ENCODE results near the gene PGF. TPM values are rescaled to one million over a fixed set of nuclear protein-coding genes. Genes with fewer than 3 reads are reported as not detected.
A peak's percentile ranks its signal among the peaks of the same experiment; 100 is the strongest.

Gene PGF
- polyA plus RNA-seq, 12 donors = 15.5 to 51.5 (median 29.1) TPM; not detected in 1

DNA sequence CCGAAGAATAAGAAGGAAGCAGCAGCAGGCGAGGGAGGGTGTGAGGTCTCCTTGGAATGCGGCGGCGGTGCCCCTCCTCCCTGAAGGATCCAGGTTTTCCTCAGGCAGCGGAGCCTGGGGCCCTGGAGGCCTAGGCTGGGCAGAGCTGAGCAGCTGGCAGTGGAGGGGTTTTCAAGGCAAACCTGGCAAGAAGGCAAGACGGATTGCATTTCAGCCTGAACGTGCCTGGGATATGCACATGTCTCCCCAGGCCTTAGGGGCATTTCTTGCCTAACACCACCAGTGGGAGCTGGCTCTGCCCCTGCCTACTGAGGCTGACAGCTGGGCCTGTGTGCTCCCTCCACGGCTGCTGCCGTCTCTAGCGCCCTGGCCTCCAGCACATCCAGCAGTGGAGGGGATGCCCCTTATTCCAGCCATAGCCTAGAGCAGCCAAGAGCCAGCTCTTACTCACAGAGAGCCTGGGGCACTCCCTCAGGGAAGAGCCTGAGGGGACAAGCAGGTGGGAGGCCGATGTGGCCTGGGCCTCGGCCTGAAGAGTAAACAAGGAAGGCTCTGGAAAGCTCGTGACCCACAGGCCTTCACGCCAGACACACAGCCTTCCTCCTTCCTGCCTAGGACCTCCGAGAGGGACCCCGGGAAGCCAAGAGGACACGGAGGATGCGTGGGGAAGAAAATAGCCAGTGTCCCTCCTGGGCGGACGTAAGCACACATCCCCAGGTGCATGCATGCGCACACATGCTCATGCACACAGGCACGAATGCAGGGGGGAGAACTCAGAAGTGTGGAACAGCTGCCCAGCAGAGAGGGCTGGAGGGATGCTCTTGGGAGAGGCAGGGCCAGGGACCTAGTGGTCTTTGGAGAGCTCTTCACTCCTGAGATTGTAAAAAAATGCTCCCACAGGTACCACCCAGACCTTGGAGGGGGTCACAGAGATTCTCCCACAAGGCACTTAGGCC lies 24.3 kb upstream of the PGF start:
- peak; percentile 57 for DNase-seq

DNA sequence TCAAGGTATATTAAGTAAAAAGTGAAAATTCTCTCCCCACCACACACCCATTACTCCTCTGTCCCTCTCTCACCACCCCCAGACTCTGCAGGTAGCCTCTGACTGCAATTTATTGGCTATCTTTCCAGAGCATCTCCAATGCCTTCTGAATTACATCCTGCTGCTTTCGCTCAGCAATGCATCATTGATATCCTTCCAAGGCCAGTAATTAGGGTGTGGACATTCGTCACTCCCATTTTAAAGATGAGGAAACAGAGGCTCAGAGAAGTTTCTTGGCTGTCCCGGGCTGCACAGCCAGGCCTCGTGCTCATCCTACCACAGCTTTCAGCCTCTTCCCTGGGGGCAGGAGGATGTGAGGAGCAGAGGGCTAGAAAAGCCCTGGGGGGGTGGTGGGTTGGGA lies 23.6 kb upstream of the PGF start:
- DNase-seq = no peak

DNA sequence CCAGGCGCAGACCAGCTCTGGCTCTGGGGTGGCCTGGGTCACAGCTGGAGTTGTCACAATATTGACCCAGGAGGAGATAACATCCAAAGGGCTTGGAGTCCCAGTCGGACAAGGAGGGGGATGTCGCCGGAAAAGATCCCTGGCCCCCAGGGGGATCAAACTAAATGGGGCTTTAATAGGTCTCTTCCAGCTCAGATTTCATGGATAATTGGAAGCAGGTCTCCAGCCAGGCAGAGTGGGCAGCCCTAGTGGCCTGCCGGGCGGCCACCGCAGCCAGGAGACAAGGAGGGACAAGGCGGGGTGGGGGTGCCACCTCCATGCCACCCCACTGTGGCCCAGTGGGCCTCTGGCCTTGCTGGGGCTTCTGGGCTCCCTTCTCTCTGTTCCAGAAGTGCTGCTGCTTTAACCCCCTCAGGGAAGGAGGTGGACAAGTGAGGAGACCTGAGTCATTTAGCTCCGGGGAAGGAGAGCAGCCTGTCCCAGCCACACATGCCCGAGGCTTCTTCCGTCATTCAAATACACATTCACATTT lies 23.1 kb upstream of the PGF start:
- no peak for DNase-seq

DNA sequence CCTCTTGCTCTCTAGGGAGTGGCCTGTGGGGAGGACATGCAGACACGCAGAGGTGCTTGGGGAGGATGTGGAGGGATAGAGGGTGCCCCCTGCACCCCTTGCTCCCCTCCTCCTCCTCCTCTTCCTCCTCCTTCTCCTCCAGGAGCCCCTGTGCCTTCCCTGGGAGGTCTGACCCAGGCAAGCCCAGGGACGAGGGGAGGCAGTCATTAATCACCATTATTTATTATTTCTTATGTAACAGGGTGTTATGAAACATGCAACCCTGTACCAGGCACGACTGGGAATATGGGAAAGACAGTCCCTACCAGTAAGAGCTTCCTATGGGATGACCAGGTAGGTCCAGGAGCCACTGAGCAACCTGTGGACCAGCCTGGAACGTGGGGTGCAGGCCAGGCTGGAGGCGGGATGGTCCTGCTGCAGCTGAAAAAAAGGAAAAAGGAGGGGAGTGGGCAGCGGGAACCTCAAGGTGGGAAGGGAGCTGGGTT lies 22.5 kb upstream of the PGF start:
- DNase-seq = no peak

GRCh38 chr14:74977164-74977900 lies 21.9 kb upstream of the PGF start:
- DNase-seq = no peak

DNA sequence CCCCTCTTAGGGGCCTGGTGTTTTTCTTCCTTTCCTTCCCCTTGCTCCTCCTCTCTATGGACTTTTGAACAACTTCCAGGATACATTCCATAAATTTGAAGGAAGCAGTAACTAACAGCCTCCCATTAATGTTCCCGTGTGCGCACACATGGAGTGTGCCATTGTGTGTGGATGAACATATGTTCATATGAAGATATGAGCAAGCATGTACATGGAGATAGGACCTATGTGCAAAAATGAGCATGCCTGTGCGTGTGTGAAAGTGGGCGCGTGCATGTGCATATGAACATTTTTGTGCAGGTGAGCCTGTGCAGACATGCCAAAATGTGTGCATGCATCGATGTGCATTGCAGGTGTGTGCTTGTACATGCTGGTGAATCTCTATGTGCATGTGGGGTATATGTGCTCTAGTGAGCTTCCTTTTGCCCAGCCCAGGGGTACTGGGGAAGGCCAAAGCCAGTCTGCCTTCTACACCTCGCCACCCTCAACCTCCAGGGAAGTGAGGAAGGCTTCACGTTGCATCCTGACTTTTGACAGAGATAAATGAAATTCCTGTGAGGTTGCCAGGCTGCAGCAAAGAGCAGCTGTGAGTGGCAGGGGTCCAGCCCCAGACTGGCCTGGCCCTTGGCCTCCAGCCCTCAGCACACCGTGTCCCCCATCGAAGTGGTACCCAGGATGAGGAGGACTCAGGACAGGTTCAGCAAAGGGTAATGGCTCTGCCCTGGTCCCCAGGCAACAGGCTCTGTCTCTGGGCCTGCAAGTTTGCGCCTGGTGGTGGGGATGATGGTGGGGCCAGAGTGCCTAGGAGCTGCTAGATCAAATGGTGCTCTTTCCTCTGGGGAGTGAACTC lies 21.1 kb upstream of the PGF start:
- DNase-seq = no peak

- DNase-seq = peak; percentile 92
Observed at GRCh38 chr14:74975059-74975810, 19.8 kb upstream of the PGF start.

DNA sequence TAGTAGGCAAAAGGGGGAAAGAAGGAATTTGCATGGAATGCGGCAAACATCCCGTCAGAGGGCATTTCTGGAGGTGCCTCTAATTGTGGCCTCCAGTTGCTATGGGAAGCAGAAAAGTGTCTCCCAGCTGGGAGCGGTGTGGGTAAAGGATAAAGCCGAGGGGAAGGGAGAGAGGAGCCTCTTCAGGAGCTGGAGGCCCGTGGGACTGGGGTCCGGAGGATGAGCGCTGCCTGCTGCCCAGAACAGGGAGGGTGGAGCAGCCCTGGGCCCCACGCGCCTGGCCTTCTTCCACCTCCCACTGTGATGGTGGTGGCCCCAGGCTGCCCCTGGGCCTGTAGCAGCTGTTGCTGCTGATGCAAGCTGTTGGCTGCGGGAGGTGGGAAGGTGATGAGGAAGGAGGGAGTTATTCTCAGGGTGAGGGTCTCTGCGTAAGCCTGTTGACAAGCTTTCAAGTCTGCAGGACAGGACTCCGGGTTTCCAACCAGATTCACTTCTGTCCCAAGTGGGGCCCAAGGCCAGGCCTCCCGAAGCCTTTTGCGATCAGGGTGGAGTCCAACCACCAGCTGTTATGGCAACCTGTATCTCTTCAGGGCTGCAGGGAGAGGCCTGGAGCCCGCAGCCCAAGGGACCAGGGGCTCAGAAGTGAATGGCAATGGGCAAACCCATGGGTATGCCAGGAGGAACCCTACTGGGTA lies 19.1 kb upstream of the PGF start:
- peak; percentile 72 for DNase-seq

- DNase-seq = no peak
Observed at GRCh38 chr14:74973905-74974363, 18.5 kb upstream of the PGF start.

DNA sequence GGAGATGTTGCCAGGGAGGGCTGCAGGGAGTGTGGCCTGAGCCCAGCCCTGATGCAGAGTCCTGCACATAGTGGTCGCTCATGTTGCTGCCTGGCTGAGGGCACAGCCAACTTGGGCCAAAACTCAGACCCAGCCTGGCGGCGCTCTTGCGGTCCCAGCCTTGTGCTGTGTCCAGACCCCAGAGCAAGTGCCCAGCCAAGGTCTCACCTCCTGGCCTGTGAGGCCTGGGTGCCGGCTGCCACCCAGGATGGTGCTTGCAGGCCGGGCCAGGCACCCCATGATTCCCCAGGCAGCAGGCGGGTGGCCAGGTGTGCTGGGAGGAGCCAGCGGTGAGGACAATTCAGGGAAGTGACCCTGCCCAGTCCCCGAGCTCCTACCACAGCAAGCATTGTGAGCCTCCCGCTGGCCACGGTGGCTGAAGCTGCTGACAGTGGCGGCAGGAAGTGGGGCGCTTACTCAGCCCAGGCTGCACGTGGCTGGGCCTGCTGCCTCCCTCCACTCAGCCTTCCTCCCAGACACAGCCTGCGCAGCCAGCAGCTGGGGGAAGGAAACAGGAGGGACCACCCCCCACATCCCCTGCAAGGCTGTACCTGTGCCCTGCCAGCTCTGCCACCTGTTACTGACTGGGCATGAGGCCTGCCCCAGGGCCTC lies 17.7 kb upstream of the PGF start:
- DNase-seq = no peak

- no peak for DNase-seq
Observed at GRCh38 chr14:74968811-74969210, 13.4 kb upstream of the PGF start.

- no peak for DNase-seq
Observed at GRCh38 chr14:74965486-74966153, 10.2 kb upstream of the PGF start.

DNA sequence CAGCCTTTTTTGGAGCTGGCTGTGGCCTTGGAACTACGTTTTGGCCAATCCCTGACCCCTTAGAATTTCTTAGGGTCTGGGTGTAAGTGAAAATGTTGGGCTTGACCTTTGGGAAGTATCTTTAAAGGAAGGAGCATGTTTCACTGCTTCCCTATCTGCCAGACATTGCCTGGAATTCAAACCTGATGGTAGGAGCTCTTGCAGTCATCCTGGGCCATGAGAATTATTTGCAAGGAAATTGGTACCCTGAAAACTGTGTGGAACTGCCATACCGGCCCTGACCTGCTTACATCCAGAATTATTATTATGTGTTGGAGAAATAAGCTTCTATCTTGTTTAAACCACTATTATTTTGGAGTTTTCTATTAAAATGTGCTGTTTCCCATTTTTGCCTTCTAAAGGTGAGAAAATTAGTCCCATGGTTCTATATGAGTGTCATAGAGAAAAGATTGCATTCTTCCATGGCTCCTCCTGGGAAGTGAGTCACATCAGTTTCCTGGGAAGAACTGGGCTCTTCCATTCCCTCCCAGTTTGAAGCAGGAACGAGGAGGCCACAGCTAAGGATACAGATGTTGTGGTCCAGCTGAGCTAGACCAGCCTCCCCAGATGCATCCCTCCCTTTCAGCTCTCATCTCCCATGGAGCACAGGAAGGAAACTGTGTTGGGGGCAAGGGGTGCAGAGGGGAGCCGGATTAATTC lies 9.5 kb upstream of the PGF start:
- no peak for DNase-seq

DNA sequence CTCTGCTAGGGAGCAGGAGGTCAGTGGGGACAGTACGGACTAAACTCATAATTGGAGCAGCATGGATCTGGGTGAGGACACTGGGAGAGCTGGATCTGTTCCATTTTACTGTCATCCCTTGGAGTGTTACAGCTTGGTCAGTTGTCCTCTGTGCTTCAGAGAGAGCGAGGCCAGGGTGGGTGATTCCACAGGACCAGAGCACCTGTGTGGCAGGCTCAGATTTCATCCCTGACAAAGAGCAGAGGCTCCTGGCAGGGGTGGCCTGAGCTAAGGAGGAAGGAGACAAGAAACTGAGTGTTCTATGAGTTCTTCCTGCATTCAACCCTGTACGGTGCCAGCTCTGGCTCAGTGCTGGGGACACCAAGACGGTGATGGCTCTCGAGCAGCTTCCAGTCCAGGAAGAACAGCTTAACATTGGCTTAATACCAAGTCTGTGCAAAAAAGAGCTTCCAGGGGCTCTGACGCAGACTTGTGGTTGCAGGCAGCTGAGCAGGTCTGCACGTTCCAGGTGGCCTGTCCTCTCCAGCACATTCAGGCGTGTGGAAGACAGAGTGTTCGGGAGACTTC lies 8.4 kb upstream of the PGF start:
- no peak for DNase-seq

DNA sequence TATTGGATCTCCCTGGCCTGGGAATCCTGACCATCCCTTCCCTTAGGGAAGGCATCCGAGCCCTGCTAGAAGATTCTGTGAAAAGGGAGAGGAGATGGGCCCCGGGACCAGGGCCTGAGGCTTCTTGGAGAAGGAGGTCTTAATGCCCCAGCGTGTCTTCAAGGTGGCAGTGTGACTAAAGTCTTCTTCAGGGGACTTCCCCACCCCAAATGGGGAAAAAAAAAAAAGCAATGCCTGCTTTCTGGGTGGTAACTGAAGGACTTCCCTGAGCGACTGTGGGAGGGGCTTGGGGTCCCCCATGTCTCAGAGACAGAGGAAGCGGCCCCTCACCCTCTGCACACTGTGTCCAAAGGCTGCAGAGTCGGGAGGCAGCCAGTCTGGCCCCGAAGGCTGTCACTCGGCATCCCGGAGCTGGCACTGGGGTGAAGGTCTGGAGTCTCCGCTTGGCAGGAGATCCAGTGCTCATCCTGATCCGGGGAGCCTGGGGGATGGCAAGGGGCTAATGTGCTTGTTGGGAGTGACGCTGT lies 7.8 kb upstream of the PGF start:
- DNase-seq = no peak

DNA sequence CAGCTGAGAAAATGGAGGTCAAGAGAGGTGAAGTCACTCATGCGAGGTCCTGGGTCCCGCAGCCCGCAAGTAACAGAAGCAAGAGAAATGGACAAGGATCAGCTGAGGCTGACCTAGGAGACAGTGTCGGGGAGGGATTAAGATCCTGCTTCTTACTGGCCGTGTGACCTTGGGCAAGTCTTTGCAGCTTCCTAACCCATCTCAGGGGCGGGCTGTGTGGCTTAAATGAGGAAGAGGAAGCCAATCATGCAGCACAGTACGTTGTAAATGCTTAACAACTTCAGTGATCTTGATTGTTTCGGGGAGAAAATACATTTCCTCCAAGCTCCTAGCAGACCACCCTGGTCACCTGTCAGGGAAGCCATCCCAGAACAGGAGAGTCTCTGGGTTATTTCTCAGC lies 7.1 kb upstream of the PGF start:
- no peak for DNase-seq

GRCh38 chr14:74962046-74962445 lies 6.6 kb upstream of the PGF start:
- DNase-seq = no peak

All from muscle of arm (tissue), 12 donors.